ENCODE results near the gene ZFYVE16.

The ZFYVE16 gene

DNA sequence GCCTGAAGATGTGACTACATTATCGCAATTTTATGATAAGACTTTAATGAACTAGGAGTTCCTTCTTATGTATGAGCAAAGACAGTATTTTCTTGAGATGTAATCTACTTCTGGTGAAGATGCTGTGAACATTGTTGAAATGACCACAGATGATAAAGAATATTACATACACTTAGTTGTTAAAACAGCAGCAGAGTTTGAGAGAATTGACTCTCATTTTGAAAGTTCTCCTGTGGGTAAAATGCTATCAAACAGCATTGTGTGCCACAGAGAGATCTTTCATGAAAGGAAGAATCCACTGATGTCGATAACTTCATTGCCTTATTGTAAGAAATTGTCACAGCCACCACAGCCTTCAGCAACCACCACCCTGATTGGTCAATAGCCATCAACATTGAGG, 88.0 kb downstream of the ZFYVE16 start:
- no peak for TF ChIP-seq ZFX (IDR thresholded peaks at IDR 0.05; ENCODE audit: borderline replicate concordance)
- TF ChIP-seq CTCF (IDR thresholded peaks at IDR 0.05) = no peak
- H3K27ac ChIP-seq = no peak overlapping the region

GRCh38 chr5:80502800-80503199, 94.9 kb downstream of the ZFYVE16 start:
- no peak overlapping the region for H3K27ac ChIP-seq
- no peak for TF ChIP-seq CTCF (IDR thresholded peaks at IDR 0.05)

DNA sequence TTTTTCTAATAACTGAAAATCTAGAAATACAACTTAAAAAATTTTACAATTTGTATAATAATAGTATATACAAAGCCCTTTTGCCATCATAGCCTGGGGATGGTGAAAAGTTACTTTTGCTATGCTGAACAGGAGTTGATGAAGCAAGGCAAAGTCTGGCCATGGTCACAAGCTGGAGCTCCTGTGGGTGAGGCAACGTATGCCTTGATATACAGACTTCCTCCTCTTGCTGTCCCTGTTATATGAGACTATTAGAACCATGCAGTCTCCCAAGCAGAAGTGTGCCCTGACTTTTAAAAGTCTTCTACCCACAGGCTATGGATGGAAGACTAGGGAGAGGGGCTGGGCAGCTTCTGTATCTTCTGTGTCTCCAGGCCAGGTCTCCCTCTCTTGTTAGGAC, 95.8 kb downstream of the ZFYVE16 start:
- TF ChIP-seq ZFX (IDR thresholded peaks at IDR 0.05; ENCODE audit: borderline replicate concordance) = no peak
- no peak for TF ChIP-seq CTCF (IDR thresholded peaks at IDR 0.05)
- H3K27ac ChIP-seq = no peak overlapping the region

GRCh38 chr5:80504833-80505232, 97.0 kb downstream of the ZFYVE16 start:
- no peak for TF ChIP-seq CTCF (IDR thresholded peaks at IDR 0.05)
- no peak for TF ChIP-seq ZFX (IDR thresholded peaks at IDR 0.05; ENCODE audit: borderline replicate concordance)
- no peak overlapping the region for H3K27ac ChIP-seq

DNA sequence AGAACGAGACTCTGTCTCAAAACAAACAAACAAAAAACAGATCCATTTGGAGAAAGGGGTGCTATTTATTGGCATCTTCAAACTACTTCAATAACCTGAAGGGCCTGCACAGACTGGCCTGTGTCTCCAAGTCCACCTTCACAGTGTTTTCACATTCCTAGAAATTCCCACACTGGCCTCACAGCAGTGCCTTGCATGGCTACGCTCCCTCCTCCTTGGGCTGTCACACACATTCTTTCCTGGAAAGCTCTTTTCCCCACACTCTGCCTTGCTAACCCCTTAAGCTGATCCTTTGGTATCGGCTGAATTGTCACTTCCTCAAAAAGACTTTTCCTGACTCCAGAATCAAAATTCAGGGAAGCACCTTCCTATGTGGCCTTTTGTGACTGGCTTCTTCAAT, 99.8 kb downstream of the ZFYVE16 start:
- TF ChIP-seq CTCF (IDR thresholded peaks at IDR 0.05) (no peak), ZFX (IDR thresholded peaks at IDR 0.05; ENCODE audit: borderline replicate concordance) (no peak)
- no peak overlapping the region for H3K27ac ChIP-seq

GRCh38 chr5:80508844-80509243, 101.0 kb downstream of the ZFYVE16 start:
- H3K27ac ChIP-seq = no peak overlapping the region
- TF ChIP-seq ZFX (IDR thresholded peaks at IDR 0.05; ENCODE audit: borderline replicate concordance) (no peak), CTCF (IDR thresholded peaks at IDR 0.05) (no peak)

- no peak overlapping the region for H3K27ac ChIP-seq
- no peak for TF ChIP-seq CTCF (IDR thresholded peaks at IDR 0.05)
- TF ChIP-seq ZFX (IDR thresholded peaks at IDR 0.05; ENCODE audit: borderline replicate concordance) = no peak
Measured at GRCh38 chr5:80509362-80509761, 101.5 kb downstream of the ZFYVE16 start.

Measured in 22Rv1 (cell line).